HL-60 (cell line): ENCODE data around the gene DNASE1L1.

ENCODE experiments used
- DNase-seq, 2 experiments: peaks; one replicate each; pipeline ENCODE4 v3.0.0-alpha.2; 2010 to 2020; ENCODE audit warnings: low read depth in 1 of 2, low spot score in 1 of 2
- H3K27ac ChIP-seq: fragments of 250-450 bp; sonication (Bioruptor Pico); replicated peaks from 2 replicates; pipeline ENCODE4 v1.5.1; 2020; ENCODE audit warnings: mild to moderate bottlenecking, moderate library complexity
- H3K27me3 ChIP-seq: fragments of 250-450 bp; sonication (Bioruptor Pico); 2 replicates; pipeline ENCODE4 v1.5.1; 2021; ENCODE audit warnings: mild to moderate bottlenecking, moderate library complexity; ENCODE audit not compliant: insufficient read depth, poor library complexity, severe bottlenecking
- H3K4me3 ChIP-seq: replicated peaks from 2 replicates; pipeline ENCODE4 v1.5.1; 2011; ENCODE audit warnings: mild to moderate bottlenecking, control low read depth, low read length; ENCODE audit not compliant: insufficient read depth
- GABPA ChIP-seq: IDR thresholded peaks from 2 replicates; pipeline ENCODE4 v1.6.1; 2012; ENCODE audit warnings: low read depth
- POLR2AphosphoS5 ChIP-seq: IDR thresholded peaks from 2 replicates; pipeline ENCODE4 v1.6.1; 2012; ENCODE audit warnings: low read depth
- SPI1 ChIP-seq: IDR thresholded peaks from 2 replicates; pipeline ENCODE4 v1.6.1; 2012; ENCODE audit warnings: low read depth, mild to moderate bottlenecking, borderline replicate concordance
- TF ChIP-seq, protein P1 (sequence below): IDR thresholded peaks from 2 replicates; pipeline ENCODE4 v1.6.1; 2012; ENCODE audit warnings: low read depth; ENCODE audit not compliant: insufficient replicate concordance
- TF ChIP-seq, protein P2 (sequence below): IDR thresholded peaks from one replicate; pipeline ENCODE4 v1.5.1; 2011; ENCODE audit warnings: low read length, control low read depth, inconsistent platforms; ENCODE audit not compliant: insufficient read depth

DNASE1L1 gene

DNA sequence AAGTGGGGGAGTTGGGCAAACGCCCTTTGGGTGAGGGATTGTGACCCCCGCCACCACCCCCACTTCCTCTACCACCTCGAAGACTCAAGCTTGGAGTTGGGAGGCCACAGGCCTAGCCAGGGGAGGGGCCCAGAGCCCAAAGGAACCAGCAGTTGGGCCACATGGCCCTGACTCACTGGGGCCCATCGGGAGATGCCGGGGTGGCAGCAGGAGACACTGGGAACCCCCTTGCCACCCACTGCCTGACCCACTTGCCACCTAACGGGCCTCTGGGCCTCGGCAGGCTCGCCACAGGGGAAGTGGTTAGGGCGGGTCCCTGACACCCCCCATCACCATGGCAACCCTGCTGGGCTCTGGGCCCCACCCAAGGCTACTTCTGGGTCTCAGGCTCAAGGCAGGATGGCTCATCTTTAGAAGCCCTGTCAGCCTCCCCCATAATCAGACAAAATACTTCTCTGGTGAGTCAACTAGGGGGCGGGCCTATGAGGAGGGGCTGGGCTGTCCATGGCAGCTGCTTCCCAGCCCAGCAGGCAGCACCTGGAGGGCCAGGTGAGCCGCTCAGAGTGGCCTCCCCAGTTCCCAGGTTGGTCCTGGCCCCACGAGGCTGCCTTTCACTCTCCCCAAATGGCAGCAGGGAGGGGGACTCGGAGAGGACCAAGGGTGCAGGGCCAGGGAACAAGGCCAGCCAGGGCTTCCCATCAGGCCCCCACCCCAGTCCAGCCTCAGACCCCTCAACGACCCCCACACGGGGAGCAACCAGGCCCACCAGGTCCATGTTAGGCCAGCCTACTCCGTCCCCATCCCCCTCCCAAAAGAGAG, 40.2 kb downstream of the DNASE1L1 start:
- H3K27me3 ChIP-seq, result no peaks in the 10 kb centered on the region
- DNase-seq, result peak; percentile 88 to 99
- peak overlapping the region; percentile 74 for H3K4me3 ChIP-seq
- H3K27ac ChIP-seq, result peak overlapping the region; percentile 94
- peak; percentile 71 for TF ChIP-seq POLR2AphosphoS5
- TF ChIP-seq GABPA, result no peak
- TF ChIP-seq SPI1, result peak; percentile 72

DNA sequence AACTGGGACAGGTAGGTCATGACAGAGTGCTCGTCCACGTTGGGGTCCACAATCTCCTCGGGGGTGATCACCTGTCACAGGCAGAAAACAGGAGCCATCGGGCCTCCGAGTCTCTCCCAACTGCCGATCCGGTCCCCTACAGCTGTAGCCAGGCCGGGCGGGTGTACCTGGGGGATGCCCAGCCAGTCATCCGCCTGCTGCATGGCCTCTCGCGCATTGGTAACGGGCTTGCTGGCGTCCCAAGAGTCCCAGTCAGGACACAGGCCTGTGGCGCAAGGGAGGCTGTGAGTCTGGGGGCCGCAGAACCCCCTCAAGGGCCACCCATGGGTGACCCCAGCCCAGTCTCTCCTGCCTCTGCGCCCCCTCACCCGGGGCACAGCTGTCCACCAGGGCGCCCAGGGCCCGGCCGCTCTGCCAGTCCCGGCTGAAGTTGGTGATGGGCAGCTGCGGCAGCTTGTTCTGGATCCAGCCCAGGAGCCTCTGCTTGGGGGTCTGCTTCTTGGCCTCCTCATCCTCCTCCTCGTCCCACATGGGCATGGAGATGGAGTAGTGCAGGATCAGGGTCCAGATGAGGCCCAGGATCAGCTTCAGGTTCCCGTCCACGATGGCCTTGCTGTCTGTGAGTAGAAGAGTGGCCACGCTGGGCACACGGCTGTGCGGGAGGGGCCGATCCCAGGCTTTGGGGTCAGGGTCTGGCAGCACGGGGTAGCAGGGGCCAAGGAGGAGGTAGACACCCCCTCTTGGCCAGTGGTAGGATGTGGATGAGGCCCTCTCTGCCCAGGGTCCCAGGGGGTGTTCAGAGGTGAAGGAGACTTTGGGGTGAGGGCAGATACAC, 41.4 kb downstream of the DNASE1L1 start:
- DNase-seq, result peak in 1 of 2 experiments; percentile 13
- Histone ChIP-seq H3K27me3 (no peaks in the 10 kb centered on the region), H3K4me3 (peak overlapping the region; percentile 74), H3K27ac (peak overlapping the region; percentile 94)
- TF ChIP-seq POLR2AphosphoS5 (no peak), SPI1 (no peak), GABPA (no peak)
- TF ChIP-seq, protein P1, sequence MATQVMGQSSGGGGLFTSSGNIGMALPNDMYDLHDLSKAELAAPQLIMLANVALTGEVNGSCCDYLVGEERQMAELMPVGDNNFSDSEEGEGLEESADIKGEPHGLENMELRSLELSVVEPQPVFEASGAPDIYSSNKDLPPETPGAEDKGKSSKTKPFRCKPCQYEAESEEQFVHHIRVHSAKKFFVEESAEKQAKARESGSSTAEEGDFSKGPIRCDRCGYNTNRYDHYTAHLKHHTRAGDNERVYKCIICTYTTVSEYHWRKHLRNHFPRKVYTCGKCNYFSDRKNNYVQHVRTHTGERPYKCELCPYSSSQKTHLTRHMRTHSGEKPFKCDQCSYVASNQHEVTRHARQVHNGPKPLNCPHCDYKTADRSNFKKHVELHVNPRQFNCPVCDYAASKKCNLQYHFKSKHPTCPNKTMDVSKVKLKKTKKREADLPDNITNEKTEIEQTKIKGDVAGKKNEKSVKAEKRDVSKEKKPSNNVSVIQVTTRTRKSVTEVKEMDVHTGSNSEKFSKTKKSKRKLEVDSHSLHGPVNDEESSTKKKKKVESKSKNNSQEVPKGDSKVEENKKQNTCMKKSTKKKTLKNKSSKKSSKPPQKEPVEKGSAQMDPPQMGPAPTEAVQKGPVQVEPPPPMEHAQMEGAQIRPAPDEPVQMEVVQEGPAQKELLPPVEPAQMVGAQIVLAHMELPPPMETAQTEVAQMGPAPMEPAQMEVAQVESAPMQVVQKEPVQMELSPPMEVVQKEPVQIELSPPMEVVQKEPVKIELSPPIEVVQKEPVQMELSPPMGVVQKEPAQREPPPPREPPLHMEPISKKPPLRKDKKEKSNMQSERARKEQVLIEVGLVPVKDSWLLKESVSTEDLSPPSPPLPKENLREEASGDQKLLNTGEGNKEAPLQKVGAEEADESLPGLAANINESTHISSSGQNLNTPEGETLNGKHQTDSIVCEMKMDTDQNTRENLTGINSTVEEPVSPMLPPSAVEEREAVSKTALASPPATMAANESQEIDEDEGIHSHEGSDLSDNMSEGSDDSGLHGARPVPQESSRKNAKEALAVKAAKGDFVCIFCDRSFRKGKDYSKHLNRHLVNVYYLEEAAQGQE, result no peak
- TF ChIP-seq, protein P2, sequence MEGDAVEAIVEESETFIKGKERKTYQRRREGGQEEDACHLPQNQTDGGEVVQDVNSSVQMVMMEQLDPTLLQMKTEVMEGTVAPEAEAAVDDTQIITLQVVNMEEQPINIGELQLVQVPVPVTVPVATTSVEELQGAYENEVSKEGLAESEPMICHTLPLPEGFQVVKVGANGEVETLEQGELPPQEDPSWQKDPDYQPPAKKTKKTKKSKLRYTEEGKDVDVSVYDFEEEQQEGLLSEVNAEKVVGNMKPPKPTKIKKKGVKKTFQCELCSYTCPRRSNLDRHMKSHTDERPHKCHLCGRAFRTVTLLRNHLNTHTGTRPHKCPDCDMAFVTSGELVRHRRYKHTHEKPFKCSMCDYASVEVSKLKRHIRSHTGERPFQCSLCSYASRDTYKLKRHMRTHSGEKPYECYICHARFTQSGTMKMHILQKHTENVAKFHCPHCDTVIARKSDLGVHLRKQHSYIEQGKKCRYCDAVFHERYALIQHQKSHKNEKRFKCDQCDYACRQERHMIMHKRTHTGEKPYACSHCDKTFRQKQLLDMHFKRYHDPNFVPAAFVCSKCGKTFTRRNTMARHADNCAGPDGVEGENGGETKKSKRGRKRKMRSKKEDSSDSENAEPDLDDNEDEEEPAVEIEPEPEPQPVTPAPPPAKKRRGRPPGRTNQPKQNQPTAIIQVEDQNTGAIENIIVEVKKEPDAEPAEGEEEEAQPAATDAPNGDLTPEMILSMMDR, result no peak

DNA sequence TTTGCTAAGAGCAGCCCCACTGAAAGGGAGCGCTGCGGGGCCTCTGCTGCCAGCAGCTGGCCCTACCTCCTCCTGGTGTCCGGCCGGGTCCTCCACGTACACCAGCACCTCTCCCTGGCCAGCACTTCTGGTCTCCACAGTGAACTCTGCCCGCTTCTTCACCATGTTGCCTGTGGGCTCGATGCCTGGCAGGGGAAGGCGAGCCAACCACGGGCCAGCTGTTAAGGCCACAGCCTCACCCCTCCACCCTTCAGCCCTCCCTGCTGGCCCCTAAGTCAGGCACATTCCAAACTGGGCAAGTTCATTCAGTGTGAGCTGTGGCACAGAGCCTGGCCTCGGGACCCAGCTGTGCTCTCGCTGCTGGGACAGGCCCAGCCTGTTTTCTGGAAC, 42.4 kb downstream of the DNASE1L1 start:
- peak overlapping the region; percentile 94 for H3K27ac ChIP-seq
- peak in 1 of 2 experiments; percentile 48 for DNase-seq
- no peak for TF ChIP-seq SPI1
- TF ChIP-seq GABPA, result no peak
- TF ChIP-seq POLR2AphosphoS5, result no peak; the same call in 1 of the 2 replicates
- TF ChIP-seq, protein P2, result no peak
- no peak overlapping the region for H3K4me3 ChIP-seq
- H3K27me3 ChIP-seq, result no peaks in the 10 kb centered on the region

DNA sequence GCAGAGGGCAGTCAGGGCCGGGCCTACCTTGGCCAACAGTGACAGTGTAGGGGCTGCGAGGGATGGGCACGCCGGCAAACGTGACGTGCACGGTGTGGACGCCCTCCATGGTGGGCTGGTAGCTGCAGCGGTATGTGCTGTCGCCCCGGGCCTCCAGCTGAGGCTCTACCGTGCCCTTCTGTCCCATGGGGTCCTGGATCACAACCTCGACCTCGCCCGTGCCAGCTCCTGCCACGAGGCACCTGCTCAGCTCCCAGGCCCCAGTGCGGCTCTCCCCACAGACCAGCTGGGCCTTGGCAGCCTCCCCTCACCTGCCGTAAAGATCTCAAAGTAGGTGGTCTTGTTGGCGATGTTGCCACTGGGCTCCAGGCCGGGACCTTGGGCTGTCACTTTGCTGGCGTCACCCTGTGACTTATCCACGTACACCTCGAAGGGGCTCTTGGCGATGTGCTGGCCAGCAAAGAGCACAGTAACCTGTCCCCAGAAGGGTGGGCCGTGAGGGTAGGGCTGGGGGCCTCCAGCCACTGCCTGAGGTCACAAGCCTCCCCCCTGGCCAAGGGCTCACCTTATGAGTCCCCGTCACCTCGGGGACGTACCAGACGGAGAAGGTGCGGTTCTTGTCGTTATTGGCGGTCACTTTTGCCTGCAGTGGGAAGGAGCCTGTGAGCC, 42.9 kb downstream of the DNASE1L1 start:
- DNase-seq, result no peak
- Histone ChIP-seq H3K27me3 (no peaks in the 10 kb centered on the region), H3K4me3 (no peak overlapping the region), H3K27ac (peak overlapping the region; percentile 94)
- TF ChIP-seq GABPA, result no peak
- TF ChIP-seq, protein P1, result no peak
- no peak for TF ChIP-seq SPI1
- TF ChIP-seq POLR2AphosphoS5, result no peak
- TF ChIP-seq, protein P2, result no peak
